Mesothelial cell of epicardium (in vitro differentiated cells): Measurements from ENCODE around the gene LY6G5B. TPM values are rescaled to one million over a fixed set of nuclear protein-coding genes. Genes with fewer than 3 reads are reported as not detected.

ENCODE experiments used
- DNase-seq, 2 experiments: peaks; one replicate each; pipeline ENCODE4 v3.0.0; 2021; ENCODE audit warnings: low spot score in 2 of 2; ENCODE audit not compliant: unreplicated experiment in 2 of 2
- H3K27ac Mint-ChIP-seq: 2 replicates; pipeline ENCODE4 v1.8.0; 2021; ENCODE audit warnings: mixed read lengths
- H3K27me3 Mint-ChIP-seq: 2 replicates; pipeline ENCODE4 v1.8.0; 2021; ENCODE audit warnings: low read depth, mixed read lengths
- H3K36me3 Mint-ChIP-seq: 2 replicates; pipeline ENCODE4 v1.8.0; 2021; ENCODE audit warnings: mixed read lengths
- H3K4me1 Mint-ChIP-seq: 2 replicates; pipeline ENCODE4 v1.8.0; 2021; ENCODE audit warnings: mixed read lengths
- H3K4me3 Mint-ChIP-seq: 2 replicates; pipeline ENCODE4 v1.8.0; 2021; ENCODE audit warnings: mild to moderate bottlenecking, moderate library complexity, mixed read lengths
- H3K9me3 Mint-ChIP-seq: 2 replicates; pipeline ENCODE4 v1.8.0; 2021; ENCODE audit warnings: mixed read lengths
- total RNA-seq: library from RNA; stranded (reverse); gene quantifications from 3 replicates; pipeline ENCODE4 v1.2.1, GENCODE V29; 2021
- TF ChIP-seq, protein P1 (sequence below): fragments of 200-600 bp; sonication (generic); IDR thresholded peaks from one replicate; pipeline ENCODE4 v1.5.0; 2021; ENCODE audit warnings: antibody characterized with exemption; ENCODE audit not compliant: unreplicated experiment

Gene LY6G5B
- total RNA-seq, 1 donor from 2014 or later: 36.5 TPM

GRCh38 chr6:31652925-31653724, 16.7 kb upstream of the LY6G5B start:
- H3K27me3 Mint-ChIP-seq: no peaks in the 10 kb centered on the region
- H3K4me1 Mint-ChIP-seq: peaks cover 24% of the 10 kb centered on the region
- H3K27ac Mint-ChIP-seq: peak overlapping the region; percentile 100
- H3K36me3 Mint-ChIP-seq: peaks cover 21% of the 10 kb centered on the region
- peak overlapping the region; percentile 95 for H3K4me3 Mint-ChIP-seq
- TF ChIP-seq, protein P1, sequence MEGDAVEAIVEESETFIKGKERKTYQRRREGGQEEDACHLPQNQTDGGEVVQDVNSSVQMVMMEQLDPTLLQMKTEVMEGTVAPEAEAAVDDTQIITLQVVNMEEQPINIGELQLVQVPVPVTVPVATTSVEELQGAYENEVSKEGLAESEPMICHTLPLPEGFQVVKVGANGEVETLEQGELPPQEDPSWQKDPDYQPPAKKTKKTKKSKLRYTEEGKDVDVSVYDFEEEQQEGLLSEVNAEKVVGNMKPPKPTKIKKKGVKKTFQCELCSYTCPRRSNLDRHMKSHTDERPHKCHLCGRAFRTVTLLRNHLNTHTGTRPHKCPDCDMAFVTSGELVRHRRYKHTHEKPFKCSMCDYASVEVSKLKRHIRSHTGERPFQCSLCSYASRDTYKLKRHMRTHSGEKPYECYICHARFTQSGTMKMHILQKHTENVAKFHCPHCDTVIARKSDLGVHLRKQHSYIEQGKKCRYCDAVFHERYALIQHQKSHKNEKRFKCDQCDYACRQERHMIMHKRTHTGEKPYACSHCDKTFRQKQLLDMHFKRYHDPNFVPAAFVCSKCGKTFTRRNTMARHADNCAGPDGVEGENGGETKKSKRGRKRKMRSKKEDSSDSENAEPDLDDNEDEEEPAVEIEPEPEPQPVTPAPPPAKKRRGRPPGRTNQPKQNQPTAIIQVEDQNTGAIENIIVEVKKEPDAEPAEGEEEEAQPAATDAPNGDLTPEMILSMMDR: no peak
- DNase-seq: peak in 1 of 2 experiments; percentile 39
- no peaks in the 10 kb centered on the region for H3K9me3 Mint-ChIP-seq

GRCh38 chr6:31654574-31655348, 15.0 kb upstream of the LY6G5B start:
- H3K4me3 Mint-ChIP-seq: no peak overlapping the region
- H3K4me1 Mint-ChIP-seq: peaks cover 40% of the 10 kb centered on the region
- H3K9me3 Mint-ChIP-seq: no peaks in the 10 kb centered on the region
- TF ChIP-seq, protein P1: no peak
- H3K27me3 Mint-ChIP-seq: no peaks in the 10 kb centered on the region
- peaks cover 13% of the 10 kb centered on the region for H3K36me3 Mint-ChIP-seq
- no peak for DNase-seq
- H3K27ac Mint-ChIP-seq: no peak overlapping the region

DNA sequence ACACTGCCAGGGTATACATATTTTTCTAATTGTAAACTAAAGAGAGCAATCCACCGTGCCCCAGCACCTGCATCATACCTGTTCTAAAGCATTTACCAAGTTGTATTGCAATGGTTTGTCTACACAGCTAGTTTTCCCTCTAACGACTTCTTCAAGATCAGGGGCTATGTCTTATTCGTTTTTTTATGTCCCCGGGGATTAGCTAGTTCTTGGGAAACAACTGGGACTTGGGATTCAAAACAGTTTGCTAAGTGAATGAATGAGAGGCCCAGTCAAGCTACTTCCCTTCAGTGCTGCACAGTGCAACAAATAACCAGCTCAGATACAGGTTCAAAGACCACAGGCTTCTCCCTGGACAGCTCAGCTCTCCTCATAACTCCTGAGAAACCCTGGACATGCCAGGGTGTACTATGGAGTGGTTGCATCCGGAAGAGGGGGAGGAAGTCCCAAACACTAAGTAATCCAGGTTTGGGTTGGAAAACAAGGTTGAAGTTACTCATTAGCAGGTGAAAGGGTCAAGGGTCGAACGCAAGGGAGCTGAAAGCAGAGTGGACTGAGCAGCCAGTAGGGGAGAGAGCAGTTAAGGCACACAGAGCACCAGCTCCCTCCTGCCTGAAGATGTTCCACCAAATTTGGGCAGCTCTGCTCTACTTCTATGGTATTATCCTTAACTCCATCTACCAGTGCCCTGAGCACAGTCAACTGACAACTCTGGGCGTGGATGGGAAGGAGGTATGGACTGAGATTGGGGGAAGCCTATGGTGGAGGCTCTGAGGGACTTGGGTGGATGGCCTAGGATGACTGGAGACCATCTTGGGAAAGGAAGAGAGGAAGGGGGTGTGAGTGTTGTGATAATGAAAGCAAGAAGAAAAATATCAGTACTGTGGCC, 14.2 kb upstream of the LY6G5B start, which contains the start of gene APOM:
APOM (plus strand) TSS at position 546 of the 889 bp plus-strand sequence; CDS start at position 619, 73 bp downstream.
- Mint-ChIP-seq H3K4me1 (peaks cover 40% of the 10 kb centered on the region), H3K9me3 (no peaks in the 10 kb centered on the region), H3K27me3 (no peaks in the 10 kb centered on the region), H3K27ac (peak within 1 kb of the TSS; percentile 49), H3K4me3 (no peak within 1 kb of the TSS), H3K36me3 (peaks cover 12% of the 10 kb centered on the region)
- DNase-seq: no peak
- TF ChIP-seq, protein P1: no peak

DNA sequence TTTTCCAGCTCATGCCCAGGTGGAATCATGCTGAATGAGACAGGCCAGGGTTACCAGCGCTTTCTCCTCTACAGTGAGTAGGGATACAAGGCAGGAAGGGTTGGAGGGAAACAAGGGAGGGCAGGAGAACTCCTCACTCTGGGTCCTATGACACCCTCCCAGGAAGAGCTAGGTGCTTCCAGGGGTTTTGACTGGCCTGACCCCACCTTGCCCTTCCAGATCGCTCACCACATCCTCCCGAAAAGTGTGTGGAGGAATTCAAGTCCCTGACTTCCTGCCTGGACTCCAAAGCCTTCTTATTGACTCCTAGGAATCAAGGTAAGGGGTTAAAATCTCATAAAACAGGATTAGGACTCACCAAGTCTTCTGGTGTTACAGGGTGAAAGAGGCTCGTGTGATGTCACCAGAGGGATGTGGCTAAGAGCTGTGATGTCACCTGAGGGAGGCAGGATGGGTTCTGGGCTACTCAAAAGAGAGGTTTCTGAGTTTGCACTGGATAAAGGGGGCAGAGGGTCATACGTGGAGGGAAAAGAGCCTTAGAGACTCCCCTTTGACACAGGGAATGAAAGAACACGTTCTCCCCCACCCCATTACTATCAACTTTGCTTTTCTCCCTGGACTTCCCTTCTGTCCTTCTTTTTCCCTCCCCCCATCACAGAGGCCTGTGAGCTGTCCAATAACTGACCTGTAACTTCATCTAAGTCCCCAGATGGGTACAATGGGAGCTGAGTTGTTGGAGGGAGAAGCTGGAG, 12.2 kb upstream of the LY6G5B start:
- TF ChIP-seq, protein P1: no peak
- Mint-ChIP-seq H3K27ac (no peak overlapping the region), H3K27me3 (no peaks in the 10 kb centered on the region), H3K4me1 (peaks cover 39% of the 10 kb centered on the region), H3K36me3 (peaks cover 7% of the 10 kb centered on the region), H3K9me3 (no peaks in the 10 kb centered on the region), H3K4me3 (peak overlapping the region; percentile 13)
- DNase-seq: no peak
